Trophoblast cell (in vitro differentiated cells and primary cell): ENCODE data around the gene POU6F2.

Experiments used
- DNase-seq, 2 donors: peaks; one replicate each; pipeline ENCODE4 v3.0.0-alpha.2; 2016
- H2AFZ ChIP-seq: 2 replicates; pipeline ENCODE4 v1.6.1; 2013; ENCODE audit warnings: low read length, moderate library complexity, mild to moderate bottlenecking; ENCODE audit not compliant: insufficient read depth, poor library complexity
- H2AK5ac ChIP-seq: 2 replicates; pipeline ENCODE4 v1.6.1; 2013; ENCODE audit warnings: mild to moderate bottlenecking, low read length
- H2BK120ac ChIP-seq: 2 replicates; pipeline ENCODE4 v1.6.1; 2013; ENCODE audit warnings: low read length, mild to moderate bottlenecking, moderate library complexity; ENCODE audit not compliant: insufficient read depth, poor library complexity
- H2BK12ac ChIP-seq: 2 replicates; pipeline ENCODE4 v1.6.1; 2013; ENCODE audit warnings: mild to moderate bottlenecking, low read length, moderate library complexity
- H2BK5ac ChIP-seq: 2 replicates; pipeline ENCODE4 v1.6.1; 2013; ENCODE audit warnings: low read length, low read depth, moderate library complexity, mild to moderate bottlenecking; ENCODE audit not compliant: poor library complexity
- H3K14ac ChIP-seq: 2 replicates; pipeline ENCODE4 v1.6.1; 2013; ENCODE audit warnings: mild to moderate bottlenecking, low read length
- H3K18ac ChIP-seq: 2 replicates; pipeline ENCODE4 v1.6.1; 2013; ENCODE audit warnings: mild to moderate bottlenecking, low read length
- H3K23ac ChIP-seq: 2 replicates; pipeline ENCODE4 v1.6.1; 2013; ENCODE audit warnings: low read length
- H3K27ac ChIP-seq: 2 replicates; pipeline ENCODE4 v1.5.1; 2013; ENCODE audit warnings: low read depth, mild to moderate bottlenecking, inconsistent platforms, low read length, moderate library complexity
- H3K27me3 ChIP-seq: 2 replicates; pipeline ENCODE4 v1.6.1; 2013; ENCODE audit warnings: inconsistent platforms, mild to moderate bottlenecking, low read length, moderate library complexity; ENCODE audit not compliant: insufficient read depth
- H3K36me3 ChIP-seq, 2 experiments: 1 replicate in 1 of 2; 2 replicates in 1 of 2; pipeline ENCODE4 v1.6.1; 2013; ENCODE audit warnings: low read length in 2 of 2, mild to moderate bottlenecking in 2 of 2, moderate library complexity in 1 of 2; ENCODE audit not compliant: insufficient read depth in 2 of 2, control insufficient read depth in 1 of 2
- H3K4ac ChIP-seq: 2 replicates; pipeline ENCODE4 v1.6.1; 2013; ENCODE audit warnings: low read depth, mild to moderate bottlenecking, low read length, moderate library complexity
- H3K4me1 ChIP-seq, 2 experiments: 1 replicate in 1 of 2; 2 replicates in 1 of 2; pipeline ENCODE4 v1.6.1; 2013; ENCODE audit warnings: low read length in 2 of 2, mild to moderate bottlenecking in 2 of 2, moderate library complexity in 1 of 2; ENCODE audit not compliant: insufficient read depth in 2 of 2, control insufficient read depth in 1 of 2
- H3K4me2 ChIP-seq: 2 replicates; pipeline ENCODE4 v1.6.1; 2013; ENCODE audit warnings: inconsistent platforms, mild to moderate bottlenecking, low read length, moderate library complexity
- H3K4me3 ChIP-seq: 2 replicates; pipeline ENCODE4 v1.5.1; 2013; ENCODE audit warnings: mild to moderate bottlenecking, low read depth, low read length, inconsistent platforms
- H3K79me1 ChIP-seq: one replicate; pipeline ENCODE4 v1.6.1; 2013; ENCODE audit warnings: low read length
- H3K79me2 ChIP-seq: 2 replicates; pipeline ENCODE4 v1.6.1; 2013; ENCODE audit warnings: low read length, mild to moderate bottlenecking; ENCODE audit not compliant: control insufficient read depth, insufficient read depth, poor library complexity
- H3K9ac ChIP-seq: 2 replicates; pipeline ENCODE4 v1.6.1; 2013; ENCODE audit warnings: mild to moderate bottlenecking, low read length
- H3K9me3 ChIP-seq: 2 replicates; pipeline ENCODE4 v1.6.1; 2013; ENCODE audit warnings: low read depth, mild to moderate bottlenecking, control low read depth, inconsistent platforms, low read length; ENCODE audit not compliant: insufficient read depth
- H4K12ac ChIP-seq: 2 replicates; pipeline ENCODE4 v1.6.1; 2013; ENCODE audit warnings: low read depth, mild to moderate bottlenecking, low read length, moderate library complexity
- H4K8ac ChIP-seq: 2 replicates; pipeline ENCODE4 v1.6.1; 2013; ENCODE audit warnings: low read depth, mild to moderate bottlenecking, low read length, moderate library complexity
- H4K91ac ChIP-seq: one replicate; pipeline ENCODE4 v1.6.1; 2013; ENCODE audit warnings: low read depth, mild to moderate bottlenecking, low read length, moderate library complexity
- WGBS: extraction: QIAGEN DNeasy Blood & Tissue Kit; methylation state at CpG from one replicate; pipeline ENCODE4 v1.1.7; 2013; ENCODE audit warnings: missing lambda C conversion rate; ENCODE audit not compliant: insufficient read length, insufficient coverage; ENCODE audit errors: extremely low coverage; 5-methylcytosine and 5-hydroxymethylcytosine counted together

Gene POU6F2

DNA sequence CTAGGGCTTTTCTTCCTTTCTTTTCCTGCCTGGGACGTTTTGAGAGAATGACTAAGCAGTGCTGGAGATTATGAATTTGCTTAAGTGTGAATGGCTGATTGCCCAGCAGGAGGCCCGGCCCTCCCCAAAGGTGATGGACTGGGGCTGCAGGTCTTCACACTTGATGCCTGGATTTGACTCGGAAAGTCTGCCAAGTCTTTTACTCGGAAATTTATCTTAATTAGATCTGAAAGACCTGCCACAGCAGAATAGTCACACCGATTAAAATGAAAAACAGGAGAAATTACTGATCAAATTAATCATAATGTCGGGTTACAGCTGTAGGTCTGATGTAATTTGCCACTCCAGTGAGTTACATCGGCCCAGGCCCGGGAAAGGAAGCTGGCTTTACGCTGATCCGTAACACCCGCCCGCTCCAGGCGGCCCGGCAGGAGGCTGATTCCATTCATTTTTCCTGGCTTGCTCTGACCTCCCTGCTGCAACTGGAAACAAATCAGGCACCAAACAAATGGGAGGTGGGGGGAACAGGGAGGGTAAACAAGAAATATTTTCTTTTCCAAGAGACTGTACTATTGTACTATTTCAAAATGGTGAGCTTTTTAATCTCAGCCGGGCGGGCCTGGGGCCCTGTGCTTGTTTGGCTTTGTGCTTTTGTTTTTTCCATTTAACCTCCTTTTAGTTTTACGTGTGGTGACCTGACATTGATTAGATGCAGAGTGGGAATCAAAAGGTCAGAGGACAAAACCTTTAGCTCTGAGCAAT is 376.1 kb downstream of the POU6F2 start:
- Histone ChIP-seq H3K27ac (peak overlapping the region; percentile 12), H3K9me3 (no peaks in the 10 kb centered on the region)
- no CpG with 5 or more reads among the region's 17 CpGs for WGBS

DNA sequence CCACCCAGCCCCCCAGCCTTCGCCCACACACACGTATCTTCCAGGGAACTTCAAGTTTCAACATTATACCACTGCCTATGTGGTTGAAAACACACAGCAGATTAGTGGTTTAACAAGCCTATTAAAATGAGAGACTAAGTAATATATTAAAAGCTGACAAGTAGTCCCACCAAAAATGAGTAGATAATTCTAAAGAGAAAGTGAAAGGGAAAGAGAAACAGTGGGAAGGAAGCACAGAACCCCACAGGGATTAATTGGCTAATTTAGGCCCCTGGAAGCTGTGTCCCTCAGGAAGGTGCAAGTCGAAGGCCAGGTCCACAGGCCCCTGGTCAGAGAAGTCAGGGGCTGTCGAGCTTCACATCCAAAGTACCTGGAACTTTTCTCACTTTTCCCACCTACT is 378.0 kb downstream of the POU6F2 start:
- WGBS: no CpG with 5 or more reads among the region's 4 CpGs
- Histone ChIP-seq H3K79me1 (peaks cover 1% of the 10 kb centered on the region), H2BK12ac (no peak overlapping the region), H3K27me3 (no peaks in the 10 kb centered on the region), H3K79me2 (no peaks in the 10 kb centered on the region), H3K14ac (no peak overlapping the region), H3K4me1 (no peaks in the 10 kb centered on the region), H3K23ac (no peak overlapping the region), H4K91ac (no peak overlapping the region), H4K12ac (no peak overlapping the region), H3K9me3 (no peaks in the 10 kb centered on the region), H2BK120ac (no peak overlapping the region), H2AK5ac (no peak overlapping the region), H3K4ac (no peak overlapping the region), H2AFZ (no peak overlapping the region), H3K18ac (no peak overlapping the region), H3K27ac (no peak overlapping the region), H3K36me3 (no peaks in the 10 kb centered on the region), H3K4me3 (no peak overlapping the region), H4K8ac (no peak overlapping the region), H3K4me2 (no peak overlapping the region), H2BK5ac (no peak overlapping the region), H3K9ac (no peak overlapping the region)
- no peak for DNase-seq

More for the DNA sequence above, 376.1 kb downstream of the POU6F2 start:
- no peak overlapping the region for H4K8ac ChIP-seq
- H3K79me1 ChIP-seq: peaks cover 1% of the 10 kb centered on the region
- no peaks in the 10 kb centered on the region for H3K4me1 ChIP-seq
- peak; percentile 61 to 66 for DNase-seq
- no peak overlapping the region for H4K12ac ChIP-seq
- no peak overlapping the region for H3K18ac ChIP-seq
- H3K23ac ChIP-seq: no peak overlapping the region
- no peak overlapping the region for H3K9ac ChIP-seq
- no peak overlapping the region for H4K91ac ChIP-seq
- H2BK5ac ChIP-seq: no peak overlapping the region
- H2BK12ac ChIP-seq: no peak overlapping the region
- H3K4me3 ChIP-seq: no peak overlapping the region
- peak overlapping the region; percentile 30 for H2AFZ ChIP-seq
- H3K4me2 ChIP-seq: peak overlapping the region; percentile 43
- H2AK5ac ChIP-seq: no peak overlapping the region
- H3K4ac ChIP-seq: no peak overlapping the region
- no peaks in the 10 kb centered on the region for H3K79me2 ChIP-seq
- no peaks in the 10 kb centered on the region for H3K27me3 ChIP-seq
- H3K14ac ChIP-seq: no peak overlapping the region
- H2BK120ac ChIP-seq: no peak overlapping the region
- no peaks in the 10 kb centered on the region for H3K36me3 ChIP-seq

DNA sequence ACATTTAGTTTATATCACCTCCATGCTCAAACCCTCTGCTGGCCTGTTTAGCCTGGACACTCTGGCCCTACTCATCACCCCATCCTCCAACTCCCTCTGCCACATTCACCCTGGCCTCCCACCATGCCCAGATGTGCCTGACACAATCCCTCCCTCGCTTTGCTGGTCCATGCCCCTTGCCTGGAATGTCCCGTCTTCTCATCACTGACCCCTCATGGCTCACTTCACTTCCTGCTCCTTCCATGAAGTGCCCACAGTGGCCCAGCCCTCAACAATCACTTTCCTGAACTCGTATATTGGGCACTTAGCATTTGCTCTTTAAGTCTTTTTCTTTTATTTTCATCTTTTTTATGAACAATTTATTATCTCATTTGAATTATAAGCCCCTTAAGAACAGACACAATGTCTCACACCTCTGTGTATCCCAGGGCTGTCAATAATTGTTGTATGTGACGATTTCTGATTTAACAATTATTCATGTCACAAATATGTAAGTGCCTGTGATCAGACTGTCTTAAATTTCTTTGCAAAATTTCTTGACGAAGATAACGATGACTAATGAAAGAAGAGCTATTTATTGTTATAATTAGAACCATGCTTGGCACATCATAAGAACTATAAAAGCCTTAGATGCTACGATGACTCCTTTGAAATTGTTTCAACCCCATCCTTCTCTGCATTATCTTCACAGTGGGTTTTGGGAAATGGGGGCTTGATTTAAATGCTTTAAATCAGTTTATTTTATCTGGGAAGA is 378.6 kb downstream of the POU6F2 start:
- H2AFZ ChIP-seq: no peak overlapping the region
- no peak overlapping the region for H4K91ac ChIP-seq
- H2BK120ac ChIP-seq: no peak overlapping the region
- H3K27me3 ChIP-seq: no peaks in the 10 kb centered on the region
- no peak overlapping the region for H4K8ac ChIP-seq
- no peak overlapping the region for H3K9ac ChIP-seq
- H3K9me3 ChIP-seq: no peaks in the 10 kb centered on the region
- H3K4ac ChIP-seq: no peak overlapping the region
- DNase-seq: peak in 1 of 2 donors; percentile 5
- H3K36me3 ChIP-seq: no peaks in the 10 kb centered on the region
- H2BK12ac ChIP-seq: peak overlapping the region; percentile 79
- H3K4me3 ChIP-seq: no peak overlapping the region
- H3K14ac ChIP-seq: no peak overlapping the region
- peaks cover 1% of the 10 kb centered on the region for H3K79me1 ChIP-seq
- no CpG with 5 or more reads among the region's 7 CpGs for WGBS
- H3K18ac ChIP-seq: no peak overlapping the region
- no peak overlapping the region for H3K23ac ChIP-seq
- H3K79me2 ChIP-seq: no peaks in the 10 kb centered on the region
- no peak overlapping the region for H3K4me2 ChIP-seq
- H3K27ac ChIP-seq: no peak overlapping the region
- H2BK5ac ChIP-seq: no peak overlapping the region
- no peaks in the 10 kb centered on the region for H3K4me1 ChIP-seq
- H2AK5ac ChIP-seq: no peak overlapping the region
- H4K12ac ChIP-seq: no peak overlapping the region

DNA sequence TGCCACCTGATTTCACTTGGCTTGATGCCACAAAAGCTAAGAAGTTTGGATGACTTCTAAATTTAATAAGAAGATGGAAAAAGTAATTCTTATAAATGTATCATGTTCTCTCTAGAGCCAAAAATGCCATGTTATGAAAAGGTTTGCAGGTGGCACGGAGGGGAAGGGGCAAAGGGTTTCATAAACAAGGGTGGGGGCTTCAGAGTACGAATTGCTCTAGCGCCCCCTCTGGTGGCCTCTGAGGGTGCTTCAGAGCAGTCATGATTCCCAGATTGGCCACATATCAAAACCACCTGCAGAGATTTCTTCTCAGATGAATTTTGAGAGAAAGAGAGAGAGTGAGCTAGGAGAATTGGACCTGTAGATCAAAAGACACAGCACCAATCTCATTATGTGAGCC is 379.9 kb downstream of the POU6F2 start:
- H3K79me1 ChIP-seq: peaks cover 1% of the 10 kb centered on the region
- no peak overlapping the region for H3K23ac ChIP-seq
- no peaks in the 10 kb centered on the region for H3K36me3 ChIP-seq
- H2AK5ac ChIP-seq: no peak overlapping the region
- no peak overlapping the region for H3K14ac ChIP-seq
- no peak overlapping the region for H2BK120ac ChIP-seq
- H3K4ac ChIP-seq: no peak overlapping the region
- WGBS: no CpG with 5 or more reads among the region's 3 CpGs
- no peak overlapping the region for H3K18ac ChIP-seq
- peak overlapping the region; percentile 28 for H4K8ac ChIP-seq
- H3K4me2 ChIP-seq: no peak overlapping the region
- no peaks in the 10 kb centered on the region for H3K27me3 ChIP-seq
- no peaks in the 10 kb centered on the region for H3K79me2 ChIP-seq
- H3K4me3 ChIP-seq: no peak overlapping the region
- no peaks in the 10 kb centered on the region for H3K4me1 ChIP-seq
- H2BK5ac ChIP-seq: no peak overlapping the region
- no peak overlapping the region for H3K27ac ChIP-seq
- H4K91ac ChIP-seq: no peak overlapping the region
- no peak overlapping the region for H2AFZ ChIP-seq
- H3K9ac ChIP-seq: no peak overlapping the region
- no peak overlapping the region for H4K12ac ChIP-seq
- no peaks in the 10 kb centered on the region for H3K9me3 ChIP-seq
- DNase-seq: no peak
- no peak overlapping the region for H2BK12ac ChIP-seq
